ENCODE data around the gene SGTB.

SGTB gene

DNA sequence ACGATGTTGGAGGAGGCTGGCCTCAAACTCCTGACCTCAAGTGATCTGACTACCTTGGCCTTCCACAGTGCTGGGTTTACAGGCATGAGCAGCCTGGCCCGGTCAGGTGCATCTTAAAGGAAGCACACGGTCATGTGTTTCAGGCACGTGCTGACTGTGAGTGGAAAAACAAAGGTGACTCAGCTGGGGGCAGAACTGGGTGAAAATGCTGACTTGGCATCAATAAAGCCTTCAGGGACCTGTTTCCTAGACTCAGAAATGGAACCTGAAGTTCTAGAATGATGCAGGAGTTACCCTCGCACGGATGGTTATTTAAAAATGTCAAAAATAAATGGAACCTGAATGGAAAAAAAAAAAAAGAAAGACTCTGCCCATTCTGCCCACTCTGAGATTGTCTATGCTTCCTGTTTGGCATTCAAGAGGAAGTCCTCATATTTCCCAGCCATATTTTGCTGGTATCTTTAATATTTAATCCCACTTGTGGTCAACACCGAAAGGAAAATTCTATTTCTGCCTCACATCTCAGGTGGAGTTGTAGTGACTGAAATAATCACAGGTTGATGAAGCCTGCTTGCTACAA is 12.4 kb upstream of the SGTB start:
- DNase-seq = peak; percentile 40 to 60

- peak; percentile 89 for DNase-seq
Observed at GRCh38 chr5:65732046-65732445, 10.1 kb upstream of the SGTB start.

DNA sequence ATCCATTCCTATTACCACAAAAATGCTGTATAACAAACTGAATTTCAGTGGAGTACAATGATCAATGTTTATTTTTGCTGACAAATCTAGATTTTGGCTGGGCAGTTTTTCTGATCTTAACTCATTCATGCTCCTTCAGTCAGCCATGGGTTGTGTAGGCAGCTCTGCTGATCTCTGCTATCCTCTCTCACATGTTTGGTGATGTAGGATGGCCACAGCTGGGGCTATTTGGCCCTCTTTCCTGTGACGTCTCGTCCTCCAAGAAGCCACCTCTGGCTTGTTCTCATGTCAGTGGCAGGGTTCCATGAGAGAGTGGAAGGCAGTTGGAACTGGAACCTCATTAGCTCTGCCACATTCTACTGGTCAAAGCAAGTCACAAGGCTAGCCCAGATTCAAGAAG is 9.0 kb upstream of the SGTB start:
- peak; percentile 20 for DNase-seq

- no peak for DNase-seq
Observed at GRCh38 chr5:65728218-65728617, 6.3 kb upstream of the SGTB start.

- DNase-seq = peak in 1 of 2 donors; percentile 22
Observed at GRCh38 chr5:65727491-65728156, 5.7 kb upstream of the SGTB start.

- DNase-seq = peak; percentile 34 to 38
Observed at GRCh38 chr5:65722575-65723403, 880 bp upstream of the SGTB start.

DNA sequence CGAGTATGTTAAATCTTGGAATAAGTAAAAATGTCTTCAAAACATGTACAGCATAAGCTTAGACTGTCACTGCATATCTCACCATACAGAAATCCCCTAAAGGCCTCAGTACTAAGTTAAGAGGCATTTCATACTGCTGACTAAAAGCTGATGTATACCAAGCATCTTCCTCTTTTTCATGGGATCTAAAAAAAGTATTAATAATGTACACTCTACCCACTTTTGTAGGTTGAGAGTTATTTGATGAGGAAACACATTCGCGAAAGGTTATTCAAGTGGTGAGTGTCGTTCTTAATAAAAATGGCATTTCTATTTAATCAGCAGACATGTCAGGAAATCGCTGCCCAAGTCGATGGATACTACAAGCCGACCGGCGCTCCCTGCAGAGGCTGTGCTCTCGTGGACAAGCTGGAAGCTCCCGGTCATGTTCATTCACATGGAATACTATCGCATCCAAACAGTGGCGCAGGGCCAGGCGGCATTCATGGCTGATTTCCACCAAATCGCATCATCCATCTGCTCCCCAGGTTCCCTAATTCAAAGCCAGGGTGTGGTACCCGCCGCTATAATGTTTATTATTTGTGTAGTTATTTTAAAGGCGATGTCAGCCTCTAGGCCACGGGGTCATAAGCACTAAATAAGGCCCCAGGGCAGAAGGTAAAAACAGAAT is 724 bp downstream of the SGTB start:
- DNase-seq = peak; percentile 63 to 79

GRCh38 chr5:65718576-65719310 is 3.2 kb downstream of the SGTB start:
- no peak for DNase-seq

DNA sequence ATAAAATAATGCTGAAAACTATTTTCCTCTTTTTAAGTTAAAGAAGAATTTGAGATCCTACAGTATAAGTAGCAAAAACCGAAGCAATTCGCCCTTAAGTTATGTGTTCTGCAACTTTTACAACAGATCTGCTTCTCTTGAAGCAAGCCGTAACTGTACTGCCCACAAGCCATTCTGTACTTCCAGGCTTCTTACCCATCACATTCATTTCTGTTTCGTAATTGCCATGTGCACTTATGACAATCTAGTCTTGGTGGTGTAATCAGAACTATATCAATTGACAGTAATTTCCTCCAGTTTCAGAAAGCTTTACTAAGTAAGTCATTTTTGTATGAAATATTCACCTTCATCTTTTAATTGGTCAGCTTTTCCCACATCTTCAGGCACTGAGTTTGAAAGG is 13.8 kb downstream of the SGTB start:
- DNase-seq = peak; percentile 61 to 78

- DNase-seq = no peak
Observed at GRCh38 chr5:65707663-65708062, 14.2 kb downstream of the SGTB start.

- no peak for DNase-seq
Observed at GRCh38 chr5:65704621-65705239, 17.2 kb downstream of the SGTB start.

GRCh38 chr5:65702036-65702435 is 19.9 kb downstream of the SGTB start:
- no peak for DNase-seq

DNA sequence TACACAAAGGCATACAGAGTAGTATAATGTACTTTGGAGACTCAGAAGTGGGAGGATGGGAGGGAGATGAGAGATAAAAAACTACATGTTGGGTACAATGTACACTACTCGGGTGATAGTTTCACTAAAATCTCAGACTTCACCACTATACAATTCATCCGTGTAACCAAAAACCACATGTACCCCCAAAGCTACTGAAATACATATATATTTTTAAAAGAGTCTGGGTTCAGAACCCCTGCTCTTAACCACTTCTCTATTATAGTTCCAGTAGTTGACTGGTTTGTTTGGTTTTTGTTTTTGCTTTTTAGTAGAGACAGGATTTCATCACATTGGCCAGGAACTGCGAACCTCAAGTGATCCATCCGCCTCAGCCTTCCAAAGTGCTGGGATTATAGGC is 22.6 kb downstream of the SGTB start:
- no peak for DNase-seq

DNA sequence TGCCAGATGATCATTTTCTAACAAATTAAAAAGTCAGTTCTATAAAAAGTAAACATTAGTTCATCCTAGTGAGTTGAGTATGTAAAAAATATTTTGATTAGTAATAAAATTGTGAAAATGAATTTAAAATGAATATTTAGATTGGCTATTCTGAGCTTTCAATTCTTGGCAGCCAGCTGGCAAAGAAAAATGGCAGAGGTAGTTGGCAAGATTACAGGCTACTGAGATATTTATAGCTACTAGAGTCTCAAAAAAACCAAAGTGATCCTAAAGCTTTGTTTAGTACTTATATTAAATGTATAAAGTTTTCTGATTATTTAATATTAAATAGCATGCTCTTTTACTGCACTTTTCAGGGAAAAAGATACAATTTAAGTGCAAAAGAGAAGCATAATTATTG is 25.0 kb downstream of the SGTB start:
- DNase-seq = no peak

DNA sequence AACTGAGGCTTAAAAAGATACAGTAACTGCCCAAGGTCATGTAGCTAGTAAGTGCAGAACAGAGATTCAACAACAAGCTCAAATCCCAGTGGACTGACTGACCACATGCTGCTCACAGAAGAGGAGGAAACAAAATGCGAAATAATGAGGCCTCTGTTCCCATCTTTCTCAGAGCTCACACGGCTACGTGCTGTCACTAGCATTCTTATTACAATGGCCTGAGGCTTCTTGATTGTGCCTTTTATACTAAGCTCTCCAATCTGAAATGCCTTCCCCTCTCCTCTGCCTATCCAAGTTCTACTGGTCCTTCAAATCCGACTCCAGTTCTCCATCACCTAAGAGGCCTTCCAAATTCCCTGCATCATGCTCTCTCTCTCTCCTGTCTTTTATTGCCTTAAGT is 26.0 kb downstream of the SGTB start:
- no peak for DNase-seq

DNA sequence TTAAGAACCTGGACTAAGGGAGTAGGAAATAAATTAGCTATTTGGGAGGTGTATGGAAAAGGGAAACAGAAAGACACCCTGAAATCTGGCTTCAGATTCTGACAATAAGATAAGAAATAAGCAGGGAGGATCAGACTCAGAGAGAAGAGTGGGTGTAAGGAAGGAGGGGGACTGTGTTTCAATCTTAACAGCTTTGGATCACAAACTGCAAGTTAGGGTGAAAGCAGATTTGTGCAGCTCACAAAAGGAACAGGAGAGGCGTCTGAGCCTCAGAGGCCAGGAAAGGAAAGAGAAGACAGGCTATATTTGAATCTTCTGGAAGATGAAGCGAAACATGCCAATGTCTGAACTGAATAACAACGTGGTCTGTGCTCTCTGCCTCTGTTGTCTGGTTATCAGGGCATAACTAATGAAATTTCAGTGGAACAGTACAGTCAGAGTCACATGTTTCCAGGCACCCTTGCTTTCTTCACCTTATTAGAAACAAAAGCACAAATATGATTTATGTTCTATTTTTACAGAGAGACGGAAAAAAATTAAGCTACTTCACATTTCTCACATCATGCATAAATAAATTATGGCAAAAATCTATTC is 26.6 kb downstream of the SGTB start:
- DNase-seq = no peak

GRCh38 chr5:65693121-65693520 is 28.8 kb downstream of the SGTB start:
- DNase-seq = no peak

DNA sequence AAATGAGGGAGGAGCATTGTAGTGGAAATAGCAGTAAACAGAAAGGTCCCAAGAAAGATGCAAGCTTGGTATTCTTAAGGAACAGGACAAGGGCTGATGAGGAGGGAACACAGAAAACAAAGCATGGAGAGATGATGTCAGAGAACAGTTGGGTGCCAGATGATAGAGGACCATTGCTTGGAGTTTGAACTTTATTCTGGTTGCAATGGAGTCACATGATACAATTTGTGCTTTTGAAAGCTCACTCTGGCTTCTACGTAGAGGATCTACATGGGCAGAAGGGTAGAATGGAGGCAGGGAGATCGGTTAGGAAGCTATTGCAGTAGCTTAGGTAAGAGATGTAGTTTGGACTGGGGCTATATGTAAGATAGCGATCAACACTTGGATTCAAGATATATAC is 39.8 kb downstream of the SGTB start:
- no peak for DNase-seq

GRCh38 chr5:65676056-65676455 is 45.9 kb downstream of the SGTB start:
- DNase-seq = peak; percentile 41 to 48

DNA sequence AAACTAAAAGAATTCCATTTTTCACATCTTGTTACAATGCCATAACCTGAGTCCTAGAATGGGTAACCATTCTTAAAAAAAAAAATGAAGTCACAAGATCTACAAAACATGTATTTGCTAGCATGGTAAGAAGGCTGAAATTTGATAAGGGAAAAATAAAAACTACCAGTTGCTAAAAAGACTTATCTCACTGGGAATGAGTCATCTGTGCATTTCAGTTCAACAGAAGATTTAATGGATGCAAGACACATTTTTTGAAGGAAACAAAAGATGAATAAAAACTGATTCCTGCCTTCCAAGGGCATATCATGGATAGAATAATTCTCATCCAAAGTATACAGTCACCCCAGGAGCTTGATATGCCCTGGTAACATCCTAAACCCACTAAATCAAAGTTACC is 47.2 kb downstream of the SGTB start:
- DNase-seq = no peak

DNA sequence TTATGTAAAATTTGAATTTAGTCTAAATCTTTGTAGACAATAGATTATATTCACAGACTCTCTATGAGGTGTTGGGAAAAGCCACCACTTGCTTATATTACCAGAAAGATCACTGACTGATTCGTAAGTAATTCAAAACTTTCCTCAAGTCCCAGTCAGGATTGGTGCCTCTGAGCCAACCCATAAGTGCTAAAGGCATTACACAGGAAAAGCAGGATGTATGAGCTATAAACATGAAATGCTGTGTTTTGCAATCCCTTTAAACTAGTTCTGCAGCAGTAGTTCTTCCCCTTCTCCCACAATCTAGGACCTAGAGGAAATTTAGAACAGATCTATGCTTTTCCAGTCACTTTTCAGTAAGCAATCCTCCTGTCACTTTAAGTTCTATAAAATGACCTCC is 49.1 kb downstream of the SGTB start:
- peak; percentile 57 to 58 for DNase-seq

- peak; percentile 54 to 59 for DNase-seq
Observed at GRCh38 chr5:65668696-65669095, 53.2 kb downstream of the SGTB start.

Data from inflammatory macrophage treated with lipopolysaccharide for 1 hour (primary cell).